ENCODE data around the gene TMEM50B. TPM values are rescaled to one million over a fixed set of nuclear protein-coding genes. Genes with fewer than 3 reads are reported as not detected.

Gene TMEM50B
- total RNA-seq, 3 donors from 2014 or later (not counting 1 experiment from before 2014, with no cell fraction given): 34.5 to 42.1 (median 40.5) TPM

- peak in 1 of 2 donors; percentile 42 for DNase-seq
- no peaks in the 10 kb centered on the region for H3K9me3 ChIP-seq (ENCODE audit: control insufficient read depth, insufficient read depth, low read length)
- Mint-ChIP-seq H3K4me1 (peaks cover 8 to 15% of the 10 kb centered on the region in 2 donors), H3K27ac (no peak overlapping the region), H3K4me3 (peak overlapping the region; percentile 65), H3K9me3 (no peaks in the 10 kb centered on the region), H3K27me3 (ENCODE audit: low read depth in 2 of 2) (peaks cover 49 to 51% of the 10 kb centered on the region in 2 donors), H3K36me3 (no peaks in the 10 kb centered on the region)
- H3K27me3 ChIP-seq (ENCODE audit: control insufficient read depth, insufficient read depth, low read length): peaks cover 48% of the 10 kb centered on the region
- peaks cover 37% of the 10 kb centered on the region for H3K4me1 ChIP-seq (ENCODE audit: control insufficient read depth, insufficient read depth, low read length)
- ATAC-seq: peak in 2 of 3 donors; percentile 20 to 35
- peak overlapping the region; percentile 63 for H3K27ac ChIP-seq (ENCODE audit: low read length)
- no peak for TF ChIP-seq CTCF (IDR thresholded peaks at IDR 0.05)
- intact Hi-C loops (cut with micrococcal nuclease): no loop called here
- no peaks in the 10 kb centered on the region for H3K36me3 ChIP-seq (ENCODE audit: control insufficient read depth, insufficient read depth, low read length)
- WGBS (ENCODE audit: insufficient coverage): 7% methylated on average over 47 of the region's 47 CpGs
- H3K4me3 ChIP-seq (ENCODE audit: low read length): peak overlapping the region; percentile 52
Measured at GRCh38 chr21:33403786-33404585, 75.8 kb downstream of the TMEM50B start.

- H3K4me1 ChIP-seq (ENCODE audit: control insufficient read depth, insufficient read depth, low read length): peaks cover 37% of the 10 kb centered on the region
- WGBS (ENCODE audit: insufficient coverage): under 1% methylated on average over 89 of the region's 89 CpGs
- intact Hi-C loops (cut with micrococcal nuclease): no loop called here
- peak in 1 of 2 donors; percentile 70 for DNase-seq
- peaks cover 49 to 53% of the 10 kb centered on the region in 2 donors for H3K27me3 Mint-ChIP-seq (ENCODE audit: low read depth in 2 of 2)
- peaks cover 8 to 15% of the 10 kb centered on the region in 2 donors for H3K4me1 Mint-ChIP-seq
- ATAC-seq: peak; percentile 52 to 62 (median 54)
- no peaks in the 10 kb centered on the region for H3K9me3 ChIP-seq (ENCODE audit: control insufficient read depth, insufficient read depth, low read length)
- no peak for TF ChIP-seq CTCF (IDR thresholded peaks at IDR 0.05)
- no peak within 1 kb of the TSS for H3K27ac Mint-ChIP-seq
- no peaks in the 10 kb centered on the region for H3K36me3 Mint-ChIP-seq
- H3K27ac ChIP-seq (ENCODE audit: low read length): peak within 1 kb of the TSS; percentile 63
- no peaks in the 10 kb centered on the region for H3K9me3 Mint-ChIP-seq
- H3K4me3 ChIP-seq (ENCODE audit: low read length): peak within 1 kb of the TSS; percentile 52
- no peaks in the 10 kb centered on the region for H3K36me3 ChIP-seq (ENCODE audit: control insufficient read depth, insufficient read depth, low read length)
- peak within 1 kb of the TSS; percentile 65 for H3K4me3 Mint-ChIP-seq
- peaks cover 52% of the 10 kb centered on the region for H3K27me3 ChIP-seq (ENCODE audit: control insufficient read depth, insufficient read depth, low read length)
Measured at GRCh38 chr21:33403128-33403785, 76.5 kb downstream of the TMEM50B start, which contains the start of gene IFNGR2. Gene IFNGR2 (plus strand): TSS chr21:33403413. CDS start chr21:33403544, 131 bp downstream.

- no peaks in the 10 kb centered on the region for H3K9me3 Mint-ChIP-seq
- Histone ChIP-seq H3K4me3 (ENCODE audit: low read length) (peak overlapping the region; percentile 18), H3K4me1 (ENCODE audit: control insufficient read depth, insufficient read depth, low read length) (peaks cover 37% of the 10 kb centered on the region), H3K27ac (ENCODE audit: low read length) (peak overlapping the region; percentile 59), H3K36me3 (ENCODE audit: control insufficient read depth, insufficient read depth, low read length) (no peaks in the 10 kb centered on the region), H3K27me3 (ENCODE audit: control insufficient read depth, insufficient read depth, low read length) (peaks cover 52% of the 10 kb centered on the region), H3K9me3 (ENCODE audit: control insufficient read depth, insufficient read depth, low read length) (no peaks in the 10 kb centered on the region)
- no peaks in the 10 kb centered on the region for H3K36me3 Mint-ChIP-seq
- ATAC-seq (peak; percentile 20 to 60 (median 48)), DNase-seq (peak in 1 of 2 donors; percentile 57)
- peak overlapping the region; percentile 21 for H3K4me3 Mint-ChIP-seq
- 51% methylated on average over 45 of the region's 45 CpGs for WGBS (ENCODE audit: insufficient coverage)
- peaks cover 57 to 58% of the 10 kb centered on the region in 2 donors for H3K27me3 Mint-ChIP-seq (ENCODE audit: low read depth in 2 of 2)
- no peak overlapping the region for H3K27ac Mint-ChIP-seq
- peaks cover 8 to 15% of the 10 kb centered on the region in 2 donors for H3K4me1 Mint-ChIP-seq
- TF ChIP-seq CTCF (IDR thresholded peaks at IDR 0.05): no peak
- intact Hi-C loops (cut with micrococcal nuclease): no loop called here
Measured at GRCh38 chr21:33402001-33402979, 77.5 kb downstream of the TMEM50B start.

Data from natural killer cell (primary cell).